Femur (tissue), 1 donor: ENCODE measurements around the gene GNPAT.

ENCODE experiments used
- DNase-seq: peaks from one replicate; pipeline ENCODE4 v3.0.0-alpha.2; 2017

GNPAT gene

DNA sequence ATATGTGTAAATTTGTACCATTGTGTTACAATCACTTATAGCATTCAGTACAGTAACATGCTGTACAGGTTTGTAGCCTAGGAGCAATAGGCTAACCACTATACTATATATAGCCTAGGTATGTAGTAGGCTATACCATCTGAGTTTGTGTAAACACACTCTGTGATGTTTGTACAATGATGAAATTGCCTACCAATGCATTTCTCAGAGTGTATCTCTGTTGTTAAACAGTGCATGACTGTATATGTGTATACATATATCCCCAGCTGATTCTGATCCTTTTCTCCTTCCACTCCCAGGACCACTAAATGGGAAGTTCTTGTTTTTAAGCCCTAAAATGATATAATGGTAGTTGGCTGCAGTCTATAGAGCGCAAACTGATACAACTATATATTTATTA is 7.8 kb downstream of the GNPAT start:
- no peak for DNase-seq

DNA sequence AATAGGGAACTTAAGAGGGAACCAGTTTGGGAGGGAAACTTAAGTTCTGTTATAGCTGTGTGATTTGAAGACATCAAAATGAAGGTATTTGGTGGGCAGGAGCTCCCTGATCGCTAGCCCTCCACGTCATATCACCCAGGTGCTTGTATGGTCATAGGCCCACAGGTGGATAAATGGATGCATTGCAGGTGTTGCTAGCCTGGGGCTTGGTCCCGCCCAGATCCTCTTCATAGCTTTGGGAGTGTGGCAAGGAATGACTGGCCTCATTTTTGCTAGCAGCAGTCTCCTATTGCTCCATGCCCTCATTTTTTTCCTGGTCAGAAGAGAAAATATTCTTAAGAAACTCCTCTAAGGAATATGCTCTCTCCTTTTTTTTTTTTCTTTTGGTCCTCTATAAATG is 11.3 kb downstream of the GNPAT start:
- DNase-seq, result no peak

DNA sequence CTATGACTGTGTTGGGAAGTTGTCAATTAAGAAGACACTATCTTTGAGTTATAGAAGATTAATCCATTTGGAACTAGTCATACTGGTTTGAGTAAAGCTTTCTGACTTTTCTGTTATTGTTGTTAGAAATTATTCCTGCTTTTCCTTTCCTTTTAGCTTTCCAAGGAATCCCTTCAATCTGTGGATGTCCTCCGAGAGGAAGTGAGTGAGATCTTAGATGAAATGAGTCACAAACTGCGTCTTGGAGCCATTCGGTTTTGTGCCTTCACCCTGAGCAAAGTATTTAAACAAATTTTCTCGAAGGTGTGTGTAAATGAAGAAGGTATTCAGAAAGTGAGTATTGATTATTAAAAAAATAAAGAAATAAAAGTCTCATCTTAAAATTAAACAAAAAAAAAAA is 19.3 kb downstream of the GNPAT start:
- DNase-seq, result no peak

DNA sequence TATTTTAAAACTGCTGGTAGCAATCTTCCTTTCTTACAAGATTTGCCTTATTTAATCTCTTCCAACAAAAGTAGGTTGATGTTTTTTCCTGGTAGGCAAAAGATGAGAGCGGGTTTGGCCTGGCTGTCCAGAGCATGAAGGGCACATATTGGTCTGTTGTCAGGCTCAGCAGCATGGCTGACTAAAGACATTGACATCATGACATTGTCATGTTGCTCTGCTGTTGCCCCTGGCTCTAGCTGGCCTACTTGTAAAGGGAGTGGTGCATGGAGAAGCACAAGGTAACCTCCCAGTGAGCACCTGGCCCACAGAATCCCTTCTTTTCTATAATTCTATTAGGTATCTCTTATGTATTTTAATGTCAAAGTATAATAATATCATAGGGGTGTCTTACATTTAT is 23.6 kb downstream of the GNPAT start:
- DNase-seq, result no peak

DNA sequence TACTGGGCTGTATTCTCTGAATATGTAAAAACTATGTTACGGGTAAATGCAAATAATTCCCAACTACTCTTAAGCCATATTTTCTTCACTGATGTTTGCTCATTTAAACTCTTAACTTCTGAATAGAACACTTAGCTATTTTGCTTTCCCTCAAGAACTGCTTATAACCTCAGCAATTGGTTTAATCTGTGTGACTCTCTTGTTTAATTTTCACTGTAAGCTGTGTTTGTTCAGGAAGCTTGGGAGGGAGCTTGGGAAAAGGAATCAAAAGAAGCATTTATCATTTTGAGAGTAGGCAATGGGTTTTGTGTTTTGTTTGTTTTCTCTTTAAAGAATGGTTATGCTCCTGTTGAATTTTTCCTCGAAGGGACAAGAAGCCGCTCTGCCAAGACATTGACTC is 24.4 kb downstream of the GNPAT start:
- no peak for DNase-seq

DNA sequence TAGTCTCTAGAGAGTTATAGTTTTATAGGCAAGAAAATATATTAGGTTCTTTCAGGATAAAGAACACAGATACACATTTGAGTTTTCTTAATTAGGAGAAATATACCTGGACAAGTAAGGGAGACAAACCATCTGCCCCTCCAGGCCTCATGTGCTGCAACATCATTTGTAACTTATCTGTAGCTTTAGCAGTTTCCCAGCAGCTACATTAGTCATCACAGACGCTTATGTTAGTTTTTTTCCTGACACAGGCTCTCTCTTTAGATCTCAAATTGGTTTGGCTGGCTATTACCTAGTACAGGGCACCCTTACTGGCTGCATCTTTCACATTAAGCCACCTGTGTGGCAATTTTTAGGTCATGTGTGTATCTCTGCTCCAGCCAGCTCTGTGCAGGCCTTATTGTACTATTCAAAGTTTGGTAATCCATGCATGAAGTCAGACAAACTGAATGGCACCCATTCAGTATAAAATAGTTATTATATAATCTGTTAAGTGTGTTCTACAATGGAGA is 25.9 kb downstream of the GNPAT start:
- no peak for DNase-seq

DNA sequence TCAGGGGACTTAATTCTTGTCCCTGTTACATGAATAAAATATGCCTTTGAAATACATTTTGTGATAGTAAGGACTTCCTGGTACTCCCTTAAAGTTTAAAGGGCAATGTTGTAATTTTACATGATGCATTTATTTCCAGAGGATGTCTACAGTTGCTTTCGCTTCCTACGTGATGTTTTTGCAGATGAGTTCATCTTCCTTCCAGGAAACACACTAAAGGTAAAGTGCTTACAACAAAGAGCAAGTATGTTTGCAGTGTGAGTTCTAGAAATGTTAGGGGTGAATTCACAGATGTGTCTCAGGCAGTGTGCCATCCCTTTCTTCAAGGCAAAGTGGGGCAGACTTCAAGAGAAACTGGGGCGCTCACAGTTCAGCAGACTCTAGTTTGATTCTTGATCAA is 31.2 kb downstream of the GNPAT start:
- DNase-seq, result no peak

DNA sequence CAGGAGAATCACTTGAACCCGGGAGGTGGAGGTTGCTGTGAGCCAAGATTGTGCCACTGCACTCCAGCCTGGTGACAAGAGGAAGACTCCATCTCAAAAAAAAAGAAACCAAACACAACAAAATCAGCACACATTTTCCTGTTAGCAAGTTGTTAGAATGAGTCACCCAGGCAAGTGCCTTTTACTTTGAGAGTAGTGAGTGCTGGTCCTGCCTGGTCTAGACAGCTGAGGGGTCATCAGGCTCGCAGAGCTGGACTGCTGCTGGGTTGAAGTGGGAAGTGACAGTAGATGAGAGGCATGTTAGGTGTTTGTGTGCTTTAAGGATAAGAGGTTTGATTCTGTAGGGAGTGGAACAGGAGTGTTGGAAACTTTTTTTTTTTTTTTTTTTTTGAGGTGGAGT is 31.9 kb downstream of the GNPAT start:
- DNase-seq, result no peak

DNA sequence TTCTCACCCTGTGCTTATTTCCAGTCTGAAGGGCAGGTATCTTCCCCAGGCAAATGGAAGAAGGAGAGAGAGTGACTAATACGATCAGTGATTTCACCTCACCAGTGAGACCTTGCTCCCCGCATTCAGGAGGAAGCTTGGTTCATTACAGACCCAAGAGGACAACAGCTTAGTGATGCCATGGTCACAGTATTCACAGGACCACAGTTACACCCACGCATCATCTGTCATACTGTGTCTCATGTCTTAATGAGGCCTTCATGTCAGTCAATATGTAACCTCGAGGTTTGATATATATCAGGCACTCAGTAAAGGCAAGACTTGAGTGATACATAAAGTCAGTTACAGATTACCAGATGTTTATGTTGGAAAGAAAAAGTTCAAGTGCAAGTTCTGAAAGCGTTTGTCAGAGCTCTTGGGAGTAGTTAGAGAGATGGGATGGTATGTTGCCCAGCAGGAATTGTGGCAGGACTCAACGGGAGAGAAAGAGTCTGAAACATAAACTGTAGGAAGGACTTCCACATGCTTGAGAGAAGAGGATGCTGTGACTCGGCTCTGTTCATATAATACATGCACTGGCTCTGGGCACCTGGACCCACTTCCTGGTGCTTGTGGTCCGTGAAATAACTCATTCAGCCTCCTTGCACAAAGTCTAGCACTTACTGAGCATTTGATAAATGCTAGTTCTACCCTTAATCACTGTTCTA is 33.3 kb downstream of the GNPAT start:
- DNase-seq, result no peak

DNA sequence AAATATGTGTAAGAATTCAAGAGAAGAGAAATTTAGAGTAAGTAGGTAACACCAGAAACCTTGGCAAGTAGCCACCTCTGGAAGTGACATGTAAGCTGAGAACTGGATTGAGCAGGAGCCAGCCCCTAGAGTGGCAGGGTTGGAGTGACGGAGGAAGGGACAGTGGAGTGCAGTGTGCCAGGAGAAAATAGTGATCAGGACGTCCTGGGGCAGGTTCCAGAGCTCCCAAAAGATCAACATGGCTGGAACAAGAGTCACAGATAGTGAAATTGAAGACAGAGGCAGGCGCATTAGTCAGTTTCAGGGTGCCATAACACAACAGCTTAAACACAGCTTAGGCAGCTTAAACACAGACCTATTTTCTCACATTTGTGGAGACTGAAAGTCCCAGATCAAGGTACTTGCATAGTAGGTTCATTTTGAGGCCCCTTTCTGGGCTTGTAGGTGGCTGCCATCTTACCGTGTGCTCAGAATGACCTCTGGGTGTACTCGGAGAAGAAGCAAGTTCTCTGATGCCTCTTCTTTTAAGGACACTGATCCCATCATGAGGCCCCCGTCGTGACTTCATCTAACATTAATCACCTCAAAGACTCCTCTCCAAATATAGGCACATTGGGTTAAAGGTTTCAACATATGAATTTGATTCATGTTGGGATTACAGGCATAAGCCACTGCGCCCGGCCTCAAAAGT is 37.2 kb downstream of the GNPAT start:
- peak; percentile 26 for DNase-seq

DNA sequence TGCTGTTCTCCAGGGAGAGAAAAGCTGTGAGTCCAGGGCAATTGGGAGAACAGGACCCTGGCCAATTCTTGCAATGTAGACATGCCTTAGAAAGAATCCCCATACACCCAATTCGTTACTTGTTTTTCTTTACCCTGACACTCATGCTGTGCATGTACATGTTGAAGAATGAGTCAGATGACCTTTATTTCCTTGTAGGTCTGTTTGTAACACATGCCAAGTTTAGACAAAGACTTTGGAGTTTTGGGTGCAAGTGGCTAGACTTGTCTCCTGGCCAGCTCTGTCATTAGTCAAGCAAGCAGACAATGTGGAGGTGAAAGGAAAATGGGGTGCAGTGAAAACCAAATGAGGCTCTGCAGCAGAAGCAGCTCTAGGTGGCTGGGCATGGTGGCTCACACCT is 38.1 kb downstream of the GNPAT start:
- no peak for DNase-seq

DNA sequence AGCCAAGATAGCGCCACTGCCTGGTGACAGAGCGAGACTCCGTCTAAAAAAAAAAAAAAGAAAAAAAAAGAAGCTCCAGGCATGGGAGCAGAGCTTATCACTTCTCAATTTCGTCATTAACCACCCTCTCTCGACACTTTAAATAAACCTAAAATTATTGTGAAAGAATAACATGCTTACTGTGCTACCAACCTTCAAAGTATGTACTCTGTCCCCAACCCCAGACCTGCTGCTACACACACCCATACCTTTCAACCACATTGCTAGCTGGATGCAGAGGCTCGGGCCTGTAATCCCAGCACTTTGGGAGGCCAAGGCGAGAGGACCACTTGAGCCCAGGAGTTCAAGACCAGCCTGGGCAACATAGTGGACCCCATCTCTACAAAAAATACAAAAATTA is 38.7 kb downstream of the GNPAT start:
- no peak for DNase-seq

DNA sequence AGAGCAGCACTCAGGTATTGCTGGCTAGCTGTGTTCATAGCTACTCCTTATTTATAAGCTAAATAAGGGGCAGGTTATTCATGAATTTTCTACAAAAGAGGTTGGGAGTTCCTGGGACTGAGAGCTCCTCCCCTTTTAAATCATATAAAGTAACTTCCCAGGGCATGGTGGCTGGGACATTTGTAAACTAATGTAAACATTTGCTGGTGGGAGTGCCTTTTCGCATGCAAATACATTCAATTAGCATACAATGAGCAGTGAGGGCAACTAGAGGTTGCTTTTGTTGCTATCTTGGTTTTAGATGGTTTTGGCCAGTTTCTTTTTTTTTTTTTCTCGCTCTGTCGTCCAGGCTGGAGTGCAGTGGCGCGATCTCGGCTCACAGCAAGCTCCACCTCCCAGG is 43.4 kb downstream of the GNPAT start:
- no peak for DNase-seq

DNA sequence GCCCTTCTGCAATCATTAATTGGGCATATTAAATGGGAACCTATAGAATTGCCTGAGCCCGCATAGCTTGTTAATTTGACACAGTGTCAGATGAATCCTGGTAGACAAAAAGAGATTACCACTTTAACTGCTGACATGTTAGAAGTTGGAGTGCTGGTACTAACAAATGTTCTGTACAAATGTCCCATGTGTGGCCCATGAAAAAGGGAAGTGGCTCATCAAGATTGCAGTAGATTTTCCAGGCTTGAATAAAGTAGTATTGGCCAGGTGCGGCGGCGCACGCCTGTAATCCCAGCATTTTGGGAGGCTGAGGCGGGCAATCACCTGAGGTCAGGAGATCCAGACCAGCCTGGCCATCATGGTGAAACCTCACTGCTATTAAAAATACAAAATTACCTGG is 45.6 kb downstream of the GNPAT start:
- DNase-seq, result no peak

DNA sequence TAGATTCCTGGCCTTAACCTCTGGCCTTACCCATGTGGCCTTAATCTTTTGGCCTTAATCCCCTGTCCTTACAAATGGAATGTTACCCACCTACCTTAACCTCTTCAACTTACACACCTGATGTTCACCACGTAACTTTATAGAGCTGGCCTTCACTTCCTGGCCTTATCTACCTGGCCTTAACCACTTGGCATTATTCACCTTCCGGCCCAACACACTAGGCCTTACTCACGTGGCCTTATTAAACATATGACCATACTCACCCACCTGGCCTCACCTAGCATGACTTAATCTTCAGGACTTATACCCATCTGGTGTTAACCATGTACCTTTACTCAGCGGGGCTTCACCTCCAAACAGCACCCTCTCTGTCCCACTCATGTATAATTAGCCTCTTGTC is 54.9 kb downstream of the GNPAT start:
- no peak for DNase-seq

DNA sequence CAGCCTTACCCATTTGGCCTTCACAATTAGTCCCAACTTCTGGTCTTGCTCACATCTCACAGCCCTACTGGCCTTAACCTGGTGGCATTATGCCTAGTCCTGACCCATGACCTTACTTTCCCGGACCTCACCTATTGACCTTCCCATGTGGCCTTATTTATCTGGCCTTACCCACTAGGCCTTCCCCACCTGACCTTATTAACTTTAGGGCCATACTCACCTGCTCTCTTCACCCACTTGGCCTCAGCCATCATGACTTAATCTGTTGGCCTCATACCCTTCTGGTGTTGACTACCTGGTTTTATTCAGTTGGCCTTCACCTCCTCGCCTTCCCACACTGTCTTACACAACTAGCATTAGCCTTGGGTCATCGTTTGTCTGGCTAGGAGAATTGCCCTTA is 61.0 kb downstream of the GNPAT start:
- DNase-seq, result no peak

DNA sequence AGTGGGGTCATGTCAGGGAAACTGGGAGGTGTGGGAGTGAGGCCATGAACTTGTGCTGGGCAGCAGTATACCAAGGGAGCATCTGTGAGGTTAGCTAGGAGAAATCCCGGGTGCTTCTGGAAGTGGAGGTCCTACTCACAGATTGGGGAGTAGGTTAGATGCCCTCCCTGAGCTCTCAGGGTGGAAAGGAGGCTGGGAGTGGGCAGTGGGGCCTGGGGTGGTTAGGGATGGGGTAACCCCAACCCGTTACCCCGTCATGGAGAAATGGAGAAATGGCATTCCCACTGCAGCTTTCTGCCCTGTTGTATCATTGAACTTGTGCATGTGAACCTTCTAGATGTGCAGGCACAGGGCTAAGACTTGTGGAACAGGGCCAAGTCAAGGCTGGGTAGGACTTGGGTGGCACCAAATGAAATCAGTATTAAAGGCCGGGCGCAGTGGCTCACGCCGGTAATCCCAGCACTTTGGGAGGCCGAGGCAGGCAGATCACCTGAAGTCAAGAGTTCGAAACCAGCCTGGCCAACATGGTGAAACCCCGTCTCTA is 69.5 kb downstream of the GNPAT start:
- DNase-seq, result no peak

DNA sequence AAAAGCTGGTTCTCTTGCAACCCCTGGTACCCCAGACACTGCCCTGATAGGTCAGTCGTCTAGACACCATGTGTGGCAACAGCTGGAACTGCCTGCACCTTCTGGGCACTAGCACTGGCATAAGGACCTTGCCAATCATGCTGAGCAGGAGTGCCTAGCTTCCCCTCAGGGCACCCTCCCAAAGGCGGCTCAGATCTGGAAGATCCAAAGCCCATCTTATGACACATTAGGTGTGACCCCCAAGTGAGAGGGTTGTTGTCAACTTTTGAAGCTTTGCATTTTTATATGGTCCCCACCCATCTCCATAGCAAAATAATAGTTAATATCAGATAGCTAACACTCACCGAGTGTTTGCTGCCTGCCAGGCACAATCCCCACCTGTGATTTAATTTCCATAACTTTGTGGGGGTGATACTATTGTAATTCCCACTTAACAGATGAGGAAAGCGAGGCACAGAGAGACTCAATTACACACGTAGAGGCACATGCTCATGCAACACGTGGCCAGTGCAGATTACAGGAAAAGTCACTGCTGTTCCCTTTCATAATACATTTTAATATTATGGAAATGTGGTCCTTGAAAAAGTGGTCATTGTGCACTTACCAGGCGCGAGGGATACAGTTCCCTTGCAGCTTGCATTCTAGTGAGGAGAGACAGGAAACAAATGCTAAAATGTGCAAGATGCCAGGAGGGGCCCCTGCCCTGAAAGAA is 70.9 kb downstream of the GNPAT start:
- DNase-seq, result no peak

DNA sequence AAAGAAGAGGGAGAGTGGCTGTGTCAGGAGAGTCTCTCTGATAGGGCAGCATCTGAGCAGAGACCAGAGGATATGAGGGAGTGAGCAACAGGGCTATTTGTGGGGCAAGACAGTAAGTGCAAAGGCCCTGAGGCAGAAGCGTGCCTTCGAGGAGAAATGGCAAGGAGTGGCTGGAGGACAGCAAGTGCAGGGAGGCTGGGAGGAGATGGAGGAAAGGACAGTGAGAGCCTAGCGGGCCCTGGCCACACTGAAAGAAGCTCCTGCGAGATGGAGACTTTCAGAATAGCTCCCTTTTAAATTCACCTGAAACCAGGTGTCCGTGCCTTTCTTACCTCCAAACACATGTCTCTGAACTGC is 71.4 kb downstream of the GNPAT start:
- DNase-seq, result no peak

DNA sequence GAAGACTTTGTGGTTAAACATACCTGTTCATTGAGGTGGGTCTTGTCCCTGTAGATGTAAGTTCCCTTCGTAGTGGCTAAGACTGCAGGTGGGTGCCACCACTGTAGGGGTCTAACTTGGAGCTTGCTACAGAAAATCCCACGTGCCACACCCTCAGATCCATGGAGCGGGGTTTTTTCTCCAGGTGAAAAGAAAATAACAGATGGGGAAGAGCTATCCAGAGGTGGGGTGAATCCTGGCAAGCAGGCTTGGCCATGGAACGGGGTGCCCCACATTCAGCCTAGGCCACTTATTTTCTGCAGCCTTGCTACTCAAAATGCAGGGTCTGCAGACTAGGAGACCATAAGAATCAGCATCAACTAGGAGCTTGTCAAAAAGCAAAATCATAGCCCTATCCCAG is 72.6 kb downstream of the GNPAT start:
- DNase-seq, result no peak

DNA sequence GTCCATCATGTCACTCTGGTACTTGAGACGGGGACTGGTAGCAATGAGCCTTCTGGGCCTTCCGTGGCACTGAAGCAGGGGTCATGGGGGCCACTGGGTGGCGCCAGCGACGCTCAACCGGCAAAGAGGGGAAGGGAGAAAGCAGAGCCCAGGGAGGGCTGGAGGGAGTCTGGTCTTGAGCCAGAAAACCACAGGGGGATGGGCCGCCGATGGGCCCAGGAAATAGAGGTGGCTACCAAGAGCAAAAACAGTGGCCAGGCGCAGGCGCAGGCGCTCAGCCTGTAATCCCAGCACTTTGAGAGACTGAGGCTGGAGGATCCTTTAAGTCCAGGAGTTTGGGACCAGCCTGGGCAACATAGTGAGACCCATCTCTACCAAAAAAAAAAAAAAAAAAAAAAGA is 74.9 kb downstream of the GNPAT start:
- DNase-seq, result no peak

DNA sequence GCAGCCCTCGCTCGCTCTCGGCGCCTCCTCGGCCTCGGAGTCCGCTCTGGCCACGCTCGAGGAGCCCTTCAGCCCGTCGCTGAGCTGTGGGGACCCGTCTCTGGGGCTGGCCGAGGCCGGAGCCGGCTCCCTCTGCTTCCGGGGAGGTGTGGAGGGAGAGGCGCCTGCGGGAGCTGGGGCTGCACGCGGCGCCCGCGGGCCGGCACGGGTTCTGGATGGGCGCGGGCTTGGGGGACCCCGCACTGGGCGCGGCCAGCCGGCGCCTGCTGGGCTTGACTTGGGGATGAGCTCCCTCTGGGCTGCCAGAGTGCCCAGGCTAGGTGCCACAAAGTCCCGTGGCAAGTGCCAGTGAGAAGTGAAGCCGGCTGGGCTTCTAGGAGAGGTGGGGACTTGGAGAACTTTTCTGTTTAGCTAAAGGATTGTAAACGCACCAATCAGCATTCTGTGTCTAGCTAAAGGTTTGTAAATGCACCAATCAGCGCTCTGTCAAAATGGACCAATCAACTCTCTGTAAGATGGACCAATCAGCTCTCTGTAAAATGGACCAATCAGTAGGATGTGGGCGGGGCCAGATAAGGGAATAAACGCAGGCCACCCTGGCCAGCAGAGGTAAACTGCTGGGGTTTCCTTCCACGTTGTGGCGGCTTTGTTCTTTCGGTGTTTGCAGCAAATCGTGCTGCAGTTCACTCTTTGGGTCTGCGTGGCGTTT is 76.4 kb downstream of the GNPAT start:
- DNase-seq, result no peak

DNA sequence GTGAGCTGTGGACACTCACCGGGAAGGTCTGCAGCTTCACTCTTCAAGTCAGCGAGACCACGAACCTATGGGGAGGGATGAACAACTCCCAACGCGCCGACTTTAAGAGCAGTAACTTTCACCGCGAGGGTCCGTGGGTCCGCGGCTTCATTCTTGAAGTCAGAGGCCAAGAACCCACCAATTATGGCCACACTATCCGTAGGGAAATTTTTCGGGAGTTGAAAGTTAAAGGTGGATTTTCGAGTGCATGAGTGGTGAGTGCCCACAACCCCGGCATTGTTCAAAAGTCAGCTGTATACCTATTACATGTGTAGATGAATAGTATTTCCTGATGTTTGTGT is 77.0 kb downstream of the GNPAT start:
- DNase-seq, result no peak
